AG04449 (cell line): ENCODE measurements around the gene LHFPL6.
A peak's percentile ranks its signal among the peaks of the same experiment; 100 is the strongest.

Experiments used
- CTCF ChIA-PET: fragments of 350-600 bp; formaldehyde crosslinking; extraction: SDS; loops from one replicate; lab custom pipeline; 2021; ENCODE audit warnings: antibody characterized with exemption; lab: Yijun Ruan, JAX
- POLR2A ChIA-PET: fragments of 400-600, 350-600 bp; formaldehyde crosslinking; extraction: SDS; loops from one replicate; lab custom pipeline; 2020; ENCODE audit warnings: antibody characterized with exemption, inconsistent platforms; lab: Yijun Ruan, JAX
- DNase-seq: peaks from one replicate; pipeline ENCODE4 v3.0.0-alpha.2; 2010; ENCODE audit warnings: low read depth, low spot score
- H3K4me3 ChIP-seq: 2 replicates; pipeline ENCODE4 v1.5.1; 2011; ENCODE audit warnings: low read depth, mild to moderate bottlenecking, control low read depth, low read length
- TF ChIP-seq, protein P1 (sequence below): IDR thresholded peaks from one replicate; pipeline ENCODE4 v1.5.1; 2011; ENCODE audit warnings: mild to moderate bottlenecking, moderate library complexity, low read length, control low read depth, inconsistent platforms; ENCODE audit not compliant: insufficient read depth; ENCODE audit errors: missing control alignments

LHFPL6 gene

DNA sequence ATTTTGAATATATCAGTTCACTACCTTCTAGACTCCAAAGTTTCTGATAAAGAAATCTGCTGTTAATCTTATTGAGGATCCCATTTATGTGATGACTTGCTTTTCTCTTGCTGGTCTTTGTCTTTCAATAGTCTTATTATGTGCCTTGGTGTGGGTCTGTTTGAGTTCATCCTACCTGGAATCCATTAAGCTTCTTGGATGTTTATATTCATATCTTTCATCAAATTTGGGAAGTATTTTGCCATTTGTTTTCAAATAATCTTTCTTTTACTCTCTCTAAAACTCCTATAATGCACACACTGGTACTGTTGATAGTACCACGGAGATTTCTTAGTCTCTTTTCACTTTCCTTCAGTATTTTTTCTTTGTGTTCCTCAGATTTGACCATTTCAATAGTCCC lies 28.3 kb upstream of the LHFPL6 start:
- ChIA-PET POLR2A (no interaction called here), CTCF (interaction anchor here (1.3 to 1.5 kb wide), 3 partner anchors 17 to 487 kb away, joined by 3 to 5 read pairs (median 4); no protein-coding TSS in a partner anchor)
- TF ChIP-seq, protein P1, sequence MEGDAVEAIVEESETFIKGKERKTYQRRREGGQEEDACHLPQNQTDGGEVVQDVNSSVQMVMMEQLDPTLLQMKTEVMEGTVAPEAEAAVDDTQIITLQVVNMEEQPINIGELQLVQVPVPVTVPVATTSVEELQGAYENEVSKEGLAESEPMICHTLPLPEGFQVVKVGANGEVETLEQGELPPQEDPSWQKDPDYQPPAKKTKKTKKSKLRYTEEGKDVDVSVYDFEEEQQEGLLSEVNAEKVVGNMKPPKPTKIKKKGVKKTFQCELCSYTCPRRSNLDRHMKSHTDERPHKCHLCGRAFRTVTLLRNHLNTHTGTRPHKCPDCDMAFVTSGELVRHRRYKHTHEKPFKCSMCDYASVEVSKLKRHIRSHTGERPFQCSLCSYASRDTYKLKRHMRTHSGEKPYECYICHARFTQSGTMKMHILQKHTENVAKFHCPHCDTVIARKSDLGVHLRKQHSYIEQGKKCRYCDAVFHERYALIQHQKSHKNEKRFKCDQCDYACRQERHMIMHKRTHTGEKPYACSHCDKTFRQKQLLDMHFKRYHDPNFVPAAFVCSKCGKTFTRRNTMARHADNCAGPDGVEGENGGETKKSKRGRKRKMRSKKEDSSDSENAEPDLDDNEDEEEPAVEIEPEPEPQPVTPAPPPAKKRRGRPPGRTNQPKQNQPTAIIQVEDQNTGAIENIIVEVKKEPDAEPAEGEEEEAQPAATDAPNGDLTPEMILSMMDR, result no peak
- DNase-seq, result no peak
- H3K4me3 ChIP-seq, result no peak overlapping the region

DNA sequence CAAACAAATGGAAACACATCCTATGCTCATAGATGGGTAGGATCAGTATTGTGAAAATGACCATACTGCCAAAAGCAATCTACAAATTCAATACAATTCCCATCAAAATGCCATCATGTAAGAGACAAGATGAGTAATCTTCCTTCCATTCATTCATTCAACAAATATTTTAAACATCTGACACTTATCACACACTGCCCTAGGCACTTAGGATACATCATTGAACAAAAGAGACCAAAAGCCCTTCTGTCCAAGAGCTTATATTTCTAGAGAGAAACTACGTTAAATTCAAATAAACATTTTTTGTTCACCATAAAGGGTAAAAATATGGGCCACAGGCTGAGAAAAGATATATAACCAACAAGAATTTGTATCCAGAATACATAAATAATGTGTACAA lies 20.5 kb upstream of the LHFPL6 start:
- CTCF ChIA-PET, result interaction anchor here (1.0 to 1.2 kb wide), 3 partner anchors 9 to 479 kb away, joined by 3 read pairs; no protein-coding TSS in a partner anchor
- POLR2A ChIA-PET, result no interaction called here
- no peak for DNase-seq
- no peak overlapping the region for H3K4me3 ChIP-seq
- TF ChIP-seq, protein P1, result no peak

DNA sequence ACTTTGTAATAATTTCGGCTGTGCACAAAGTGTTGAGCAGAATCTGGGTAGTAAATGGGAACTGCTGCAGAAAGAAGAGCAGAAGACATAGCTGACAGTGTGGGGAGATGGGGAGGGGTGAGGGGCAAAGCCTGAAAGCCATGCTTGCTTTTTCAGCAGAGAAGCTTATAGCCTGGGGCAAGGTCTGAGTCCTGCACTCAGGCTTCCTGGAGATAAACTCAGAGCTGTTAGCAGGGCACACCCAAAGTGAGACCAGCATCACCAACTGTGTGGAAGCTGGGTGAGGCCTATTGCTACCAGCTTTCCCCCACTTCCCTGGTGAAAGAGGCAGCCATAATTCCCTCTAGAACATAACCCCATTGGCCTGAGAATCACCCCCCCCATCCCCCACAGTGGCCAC lies 15.6 kb upstream of the LHFPL6 start:
- CTCF ChIA-PET, result interaction anchor here (1.2 to 3.6 kb wide), 5 partner anchors 65 to 568 kb away, joined by 3 to 27 read pairs (median 7); no protein-coding TSS in a partner anchor
- H3K4me3 ChIP-seq, result no peak overlapping the region
- DNase-seq, result no peak
- TF ChIP-seq, protein P1, result no peak
- POLR2A ChIA-PET, result no interaction called here

GRCh38 chr13:39616087-39616694 lies 13.2 kb upstream of the LHFPL6 start:
- ChIA-PET CTCF (interaction anchor here (0.6 to 13.0 kb wide), 59 partner anchors 9 to 1162 kb away, joined by 3 to 306 read pairs (median 4); partner anchors contain the start of gene LHFPL6), POLR2A (no interaction called here)
- H3K4me3 ChIP-seq, result no peak overlapping the region
- TF ChIP-seq, protein P1, result peak; percentile 88
- DNase-seq, result no peak

DNA sequence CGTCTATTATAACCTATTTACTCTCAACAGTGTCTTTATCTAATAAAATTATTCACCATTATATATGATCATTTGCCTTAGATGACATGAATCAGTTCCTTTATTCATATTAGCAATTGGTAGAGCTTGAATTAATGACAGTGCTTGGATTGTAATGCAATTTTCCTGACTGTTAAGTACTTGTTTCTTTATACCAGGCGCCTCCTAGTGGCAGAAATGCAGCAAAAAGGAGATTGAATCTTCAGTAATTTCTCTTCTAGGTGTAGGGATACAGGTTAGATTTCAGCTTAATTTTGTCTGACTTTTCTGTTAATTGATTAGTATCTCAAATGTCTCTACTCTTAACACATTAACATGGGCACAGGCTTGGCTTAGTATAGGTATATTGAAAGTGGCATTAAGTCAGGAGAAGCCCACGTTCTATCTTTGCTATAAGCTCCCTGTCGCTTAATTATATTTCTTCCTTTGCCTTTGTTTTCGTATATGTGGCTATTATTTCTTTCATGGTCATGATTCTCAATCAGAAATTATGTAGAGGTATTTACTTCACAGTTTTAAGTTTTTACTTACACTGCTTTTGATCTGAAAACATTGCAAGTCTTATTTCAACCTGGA lies 9.1 kb upstream of the LHFPL6 start:
- no peak for DNase-seq
- H3K4me3 ChIP-seq, result no peak overlapping the region
- POLR2A ChIA-PET, result no interaction called here
- TF ChIP-seq, protein P1, result peak; percentile 60
- CTCF ChIA-PET, result interaction anchor here (0.6 to 13.0 kb wide), 92 partner anchors 8 to 594 kb away, joined by 3 to 306 read pairs (median 4); partner anchors contain the start of genes COG6 and LHFPL6

- ChIA-PET POLR2A (no interaction called here), CTCF (interaction anchor here (3.5 to 13.0 kb wide), 2 partner anchors 8 to 461 kb away, joined by 26 to 306 read pairs; no protein-coding TSS in a partner anchor)
- DNase-seq, result no peak
- H3K4me3 ChIP-seq, result no peak overlapping the region
- TF ChIP-seq, protein P1, result no peak
Measured at GRCh38 chr13:39607876-39608275, 4.9 kb upstream of the LHFPL6 start.
